GM23248 (cell line): ENCODE data around the gene CARD10.

Experiments
- EZH2 ChIP-seq: fragments of 200-600 bp; sonication (generic); IDR thresholded peaks from 2 replicates; pipeline ENCODE4 v1.6.1; 2018; ENCODE audit warnings: antibody characterized with exemption, mild to moderate bottlenecking; ENCODE audit not compliant: insufficient read depth, poor library complexity, severe bottlenecking
- EZH2phosphoT487 ChIP-seq: fragments of 200-600 bp; sonication (generic); IDR thresholded peaks from 2 replicates; pipeline ENCODE4 v1.6.1; 2018; ENCODE audit warnings: antibody characterized with exemption, moderate library complexity, mild to moderate bottlenecking, low read depth; ENCODE audit not compliant: insufficient read depth

GRCh38 chr22:37454857-37455686 is 64.1 kb downstream of the CARD10 start:
- no peak for TF ChIP-seq EZH2
- TF ChIP-seq EZH2phosphoT487: no peak
